OCI-LY7 (cell line): Measurements from ENCODE around the gene RSU1. TPM values are rescaled to one million over a fixed set of nuclear protein-coding genes. Genes with fewer than 3 reads are reported as not detected.

ENCODE experiments used
- BruUV-seq: library from RNA; stranded (reverse); fragments of 400-500 nt; replicated peaks from 2 replicates; lab custom pipeline; 2021; lab: Mats Ljungman, UMichigan
- CTCF ChIA-PET: fragments of 300-600 bp; sonication (Branson Sonifier 250); formaldehyde crosslinking; loops from one replicate; lab custom pipeline; 2022; ENCODE audit warnings: antibody characterized with exemption; ENCODE audit not compliant: unreplicated experiment; lab: Charles Lee
- POLR2A ChIA-PET: fragments of 300-600 bp; sonication (Branson Sonifier 250); formaldehyde crosslinking; loops from one replicate; lab custom pipeline; 2022; ENCODE audit warnings: antibody characterized with exemption; lab: Charles Lee
- DNase-seq: peaks from one replicate; pipeline ENCODE4 v3.0.0-alpha.2; 2015; ENCODE audit warnings: low spot score
- H2AFZ ChIP-seq: fragments of 200-600 bp; sonication (generic), shearing (Covaris generic); 2 replicates; pipeline ENCODE4 v1.6.1; 2014; ENCODE audit warnings: mild to moderate bottlenecking, antibody characterized with exemption, low read length, moderate library complexity
- H3K27ac ChIP-seq: fragments of 200-600 bp; sonication (generic); 2 replicates; pipeline ENCODE4 v1.5.1; 2014; ENCODE audit warnings: mixed run types, low read depth, mild to moderate bottlenecking, moderate library complexity, low read length, inconsistent platforms; ENCODE audit not compliant: poor library complexity, severe bottlenecking
- H3K36me3 ChIP-seq: fragments of 200-600 bp; sonication (generic); 2 replicates; pipeline ENCODE4 v1.6.1; 2014; ENCODE audit warnings: mild to moderate bottlenecking, antibody characterized with exemption, low read length, moderate library complexity, mixed read lengths; ENCODE audit not compliant: insufficient read depth
- H3K4me1 ChIP-seq: fragments of 200-600 bp; sonication (generic); 2 replicates; pipeline ENCODE4 v1.5.1; 2014; ENCODE audit warnings: mild to moderate bottlenecking, low read length; ENCODE audit not compliant: insufficient read depth, poor library complexity, severe bottlenecking
- H3K4me2 ChIP-seq: fragments of 200-600 bp; sonication (generic); 2 replicates; pipeline ENCODE4 v1.6.1; 2014; ENCODE audit warnings: mild to moderate bottlenecking, low read length
- H3K4me3 ChIP-seq: fragments of 200-600 bp; sonication (generic); 2 replicates; pipeline ENCODE4 v1.5.1; 2014; ENCODE audit warnings: mild to moderate bottlenecking, low read depth, low read length; ENCODE audit not compliant: poor library complexity, severe bottlenecking
- H3K79me2 ChIP-seq: fragments of 200-600 bp; sonication (generic); 2 replicates; pipeline ENCODE4 v1.6.1; 2016; ENCODE audit warnings: low read depth, mild to moderate bottlenecking, low read length, moderate library complexity, mixed read lengths; ENCODE audit not compliant: insufficient read depth
- H3K9me2 ChIP-seq: fragments of 200-600 bp; sonication (generic); 2 replicates; pipeline ENCODE4 v1.6.1; 2016; ENCODE audit warnings: mild to moderate bottlenecking, low read length, mixed read lengths; ENCODE audit not compliant: insufficient read depth
- H3K9me3 ChIP-seq: fragments of 200-600 bp; sonication (generic); 2 replicates; pipeline ENCODE4 v1.6.1; 2014; ENCODE audit warnings: mild to moderate bottlenecking, mixed run types, low read length, mixed read lengths
- H4K20me1 ChIP-seq: fragments of 200-600 bp; sonication (generic); 2 replicates; pipeline ENCODE4 v1.6.1; 2014; ENCODE audit warnings: mild to moderate bottlenecking, antibody characterized with exemption, low read length, moderate library complexity, mixed read lengths; ENCODE audit not compliant: insufficient read depth
- CTCF ChIP-seq: fragments of 200-600 bp; sonication (generic); conservative IDR thresholded peaks from 2 replicates; pipeline ENCODE4 v1.5.1; 2014; ENCODE audit warnings: mild to moderate bottlenecking, antibody characterized with exemption, low read length, moderate library complexity, mixed read lengths
- EZH2phosphoT487 ChIP-seq: fragments of 200-600 bp; sonication (generic); IDR thresholded peaks from 2 replicates; pipeline ENCODE4 v1.6.1; 2018; ENCODE audit warnings: low read depth, borderline replicate concordance, mild to moderate bottlenecking, mixed run types, antibody characterized with exemption, low read length, moderate library complexity, mixed read lengths
- intact Hi-C: fragments of 100-400 bp; cut with micrococcal nuclease; formaldehyde crosslinking; loops from one replicate; pipeline ENCODE4 v1.10.0; 2022; ENCODE audit not compliant: unreplicated experiment
- total RNA-seq, 2 experiments: library from RNA; depleted of rRNA in 1 of 2; stranded (reverse); fragments of >200 nt in 1 of 2; shearing (Covaris generic) in 1 of 2; gene quantifications; 2 replicates each; pipeline ENCODE4 v1.2.3, GENCODE V29; 2014 to 2022

The RSU1 gene
- total RNA-seq, 2 experiments from 2014 or later, result 25.3 to 31.1 TPM

GRCh38 chr10:16566202-16566805, 250.9 kb downstream of the RSU1 start:
- Histone ChIP-seq H3K9me2 (no peaks in the 10 kb centered on the region), H3K4me3 (no peak overlapping the region), H2AFZ (no peak overlapping the region), H3K27ac (no peak overlapping the region), H3K9me3 (no peaks in the 10 kb centered on the region), H3K4me2 (no peak overlapping the region), H3K79me2 (no peaks in the 10 kb centered on the region), H4K20me1 (no peaks in the 10 kb centered on the region), H3K4me1 (no peaks in the 10 kb centered on the region), H3K36me3 (no peaks in the 10 kb centered on the region)
- no peak for DNase-seq
- intact Hi-C loops, result no loop called here
- no TSS peak for BruUV-seq
- TF ChIP-seq CTCF (no peak), EZH2phosphoT487 (no peak)
- ChIA-PET POLR2A (no interaction called here), CTCF (no interaction called here)

- Histone ChIP-seq H4K20me1 (no peaks in the 10 kb centered on the region), H3K4me1 (no peaks in the 10 kb centered on the region), H3K36me3 (no peaks in the 10 kb centered on the region), H3K27ac (no peak overlapping the region), H3K4me2 (no peak overlapping the region), H3K9me3 (no peaks in the 10 kb centered on the region), H3K9me2 (no peaks in the 10 kb centered on the region), H2AFZ (no peak overlapping the region), H3K4me3 (no peak overlapping the region), H3K79me2 (no peaks in the 10 kb centered on the region)
- TF ChIP-seq CTCF, result no peak
- no peak for TF ChIP-seq EZH2phosphoT487
- no peak for DNase-seq
- BruUV-seq, result no TSS peak
- POLR2A ChIA-PET, result no interaction called here
- intact Hi-C loops, result no loop called here
- CTCF ChIA-PET, result no interaction called here
Measured at GRCh38 chr10:16565604-16566003, 251.6 kb downstream of the RSU1 start.

- BruUV-seq, result no TSS peak
- Histone ChIP-seq H4K20me1 (no peaks in the 10 kb centered on the region), H3K4me2 (no peak overlapping the region), H2AFZ (no peak overlapping the region), H3K27ac (no peak overlapping the region), H3K79me2 (no peaks in the 10 kb centered on the region), H3K9me3 (no peaks in the 10 kb centered on the region), H3K4me1 (no peaks in the 10 kb centered on the region), H3K9me2 (no peaks in the 10 kb centered on the region), H3K36me3 (no peaks in the 10 kb centered on the region), H3K4me3 (no peak overlapping the region)
- CTCF ChIA-PET, result no interaction called here
- DNase-seq, result no peak
- no peak for TF ChIP-seq CTCF
- no peak for TF ChIP-seq EZH2phosphoT487
- intact Hi-C loops, result no loop called here
- POLR2A ChIA-PET, result no interaction called here
Measured at GRCh38 chr10:16562891-16563290, 254.3 kb downstream of the RSU1 start.
